NCI-H226 (cell line): ENCODE measurements around the gene MYO15A.

Experiments used
- DNase-seq: peaks from one replicate; pipeline ENCODE4 v3.0.0-alpha.2; 2015

The MYO15A gene

GRCh38 chr17:18106211-18106610, 2.3 kb upstream of the MYO15A start:
- DNase-seq: no peak

DNA sequence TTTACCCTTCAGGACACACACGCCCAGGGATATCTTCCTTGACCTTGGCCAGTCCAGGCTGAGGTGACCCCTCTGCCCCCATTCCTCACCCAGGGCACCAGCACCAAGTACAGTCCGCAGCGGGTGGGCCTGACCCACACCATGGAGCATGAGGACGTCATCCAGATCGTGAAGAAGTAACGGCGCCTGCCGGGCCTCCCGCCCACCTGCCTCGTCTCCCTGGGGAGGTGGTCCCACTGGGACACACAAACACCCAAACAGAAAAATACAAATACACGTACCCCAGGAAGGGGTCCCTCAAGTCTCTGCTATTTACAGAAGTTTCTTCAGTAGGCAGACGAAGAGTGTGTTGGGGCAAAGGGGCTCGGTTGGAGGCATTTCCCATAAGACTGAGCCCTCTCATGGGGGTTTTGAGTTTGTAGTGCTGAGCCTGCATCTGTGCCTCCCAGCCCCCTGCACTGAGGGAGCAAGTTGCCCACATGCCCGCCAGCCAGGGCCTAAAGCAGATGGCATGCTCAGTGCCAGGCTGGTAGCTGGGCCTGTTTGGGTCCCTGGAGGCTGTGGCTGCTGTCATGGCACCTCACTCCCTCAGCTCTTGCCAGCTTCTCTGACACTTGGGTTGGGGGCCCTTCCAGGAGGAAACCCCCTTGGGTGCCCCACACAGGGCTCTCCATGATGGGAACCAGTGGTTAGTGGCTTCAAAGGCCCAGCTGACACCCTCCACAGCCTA, 1.3 kb upstream of the MYO15A start:
- no peak for DNase-seq

DNA sequence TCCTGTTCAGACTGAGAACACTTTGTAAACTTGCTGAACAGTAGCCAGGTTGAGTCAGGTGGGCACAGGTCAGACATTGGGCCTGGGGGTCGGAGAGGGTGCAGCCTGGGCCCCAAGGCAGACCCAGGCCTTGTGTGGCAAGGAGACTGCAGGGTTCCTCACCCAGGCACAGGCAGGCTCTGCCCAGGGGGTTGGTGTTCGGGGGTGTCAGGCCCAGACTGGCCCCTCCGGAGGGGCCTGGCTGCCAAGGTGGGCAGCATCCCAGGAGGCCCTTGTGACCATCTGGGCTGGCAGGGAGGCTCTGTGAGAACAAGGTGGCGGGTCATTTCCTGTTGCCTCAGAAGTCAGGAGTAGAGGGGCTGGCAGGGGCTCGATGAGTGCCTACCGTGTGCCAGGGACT, 585 bp upstream of the MYO15A start:
- DNase-seq: no peak

DNA sequence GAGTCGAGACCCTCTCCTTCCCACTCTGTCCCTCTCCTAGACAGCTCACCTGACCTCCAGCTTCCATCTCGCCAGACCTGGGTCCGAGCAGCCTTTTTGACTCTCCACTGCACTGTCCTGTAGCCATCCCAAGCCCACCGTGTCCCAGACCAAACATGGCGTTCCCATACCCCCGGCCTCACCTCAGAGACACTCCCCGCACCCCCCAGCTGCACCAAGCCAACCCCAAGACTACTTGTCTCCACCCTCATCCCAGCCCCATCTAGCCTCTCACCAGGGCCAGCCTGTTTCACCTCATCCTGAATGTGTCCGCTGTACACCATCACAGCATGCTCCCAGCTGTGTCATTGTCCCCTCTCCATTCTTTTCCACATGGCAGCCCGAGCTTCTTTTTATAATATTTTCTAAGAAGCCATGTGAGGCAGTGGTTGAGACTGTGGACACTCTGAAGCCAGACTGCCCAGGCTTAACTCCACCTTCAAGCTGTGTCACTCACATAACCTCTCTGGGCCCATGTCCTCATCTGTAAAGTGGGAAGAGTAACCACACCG, 1.5 kb downstream of the MYO15A start:
- no peak for DNase-seq

GRCh38 chr17:18110636-18111145, 2.1 kb downstream of the MYO15A start:
- DNase-seq: no peak

- no peak for DNase-seq
Measured at GRCh38 chr17:18111330-18111971, 2.9 kb downstream of the MYO15A start.

GRCh38 chr17:18115517-18115916, 7.0 kb downstream of the MYO15A start:
- DNase-seq: no peak

GRCh38 chr17:18116078-18116477, 7.5 kb downstream of the MYO15A start:
- DNase-seq: no peak

GRCh38 chr17:18117533-18117932, 9.0 kb downstream of the MYO15A start:
- DNase-seq: no peak

GRCh38 chr17:18117982-18118975, 9.7 kb downstream of the MYO15A start:
- no peak for DNase-seq

- DNase-seq: no peak
Measured at GRCh38 chr17:18119166-18119745, 10.7 kb downstream of the MYO15A start.

- DNase-seq: no peak
Measured at GRCh38 chr17:18119938-18120337, 11.4 kb downstream of the MYO15A start.

- DNase-seq: no peak
Measured at GRCh38 chr17:18120461-18121017, 12.0 kb downstream of the MYO15A start.

- no peak for DNase-seq
Measured at GRCh38 chr17:18121144-18121910, 12.8 kb downstream of the MYO15A start.

- no peak for DNase-seq
Measured at GRCh38 chr17:18122990-18123753, 14.6 kb downstream of the MYO15A start.

GRCh38 chr17:18124345-18125126, 16.0 kb downstream of the MYO15A start:
- no peak for DNase-seq

GRCh38 chr17:18129041-18129502, 20.5 kb downstream of the MYO15A start:
- DNase-seq: peak; percentile 95

DNA sequence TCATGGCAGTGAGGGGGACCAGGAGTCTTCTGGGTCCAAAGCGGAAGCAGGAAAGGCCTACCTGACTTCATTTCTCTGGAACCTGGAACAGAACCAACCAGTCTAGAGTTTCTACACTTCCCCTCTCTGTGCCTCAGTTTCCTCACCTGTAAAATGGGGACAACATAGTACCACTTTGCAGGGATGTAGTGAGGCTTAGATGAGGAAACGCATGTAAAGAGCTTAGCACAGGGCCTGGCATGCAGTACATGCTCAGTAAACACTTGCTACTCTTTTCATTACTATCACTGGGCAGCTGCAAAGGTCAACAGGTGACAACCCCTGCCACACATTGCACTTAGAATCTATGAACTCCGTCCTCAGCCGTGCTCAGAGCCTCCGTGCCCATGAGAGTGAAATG, 24.2 kb downstream of the MYO15A start:
- no peak for DNase-seq

GRCh38 chr17:18136357-18136756, 27.8 kb downstream of the MYO15A start:
- no peak for DNase-seq
